IMR-90 (cell line): Measurements from ENCODE around the gene PIP5K1A. TPM values are rescaled to one million over a fixed set of nuclear protein-coding genes. Genes with fewer than 3 reads are reported as not detected.
"Not testable (repeated sequence)": the region's sequence is repeated elsewhere in the genome, so short reads cannot be mapped to it uniquely, and the experiment has no call there.

Source experiments
- ATAC-seq: fragments of 200-7000 bp; cut with Tn5 transposase; 2 replicates; pipeline ENCODE4 v1.9.1; 2020; ENCODE audit warnings: low read depth, mild to moderate bottlenecking, moderate library complexity
- BruUV-seq: library from RNA; stranded (reverse); fragments of 400-500 nt; replicated peaks from 2 replicates; lab custom pipeline; 2021; lab: Mats Ljungman, UMichigan
- CTCF ChIA-PET: fragments of 300-600 bp; formaldehyde crosslinking; extraction: SDS; loops from one replicate; lab custom pipeline; 2021; ENCODE audit warnings: antibody characterized with exemption; lab: Yijun Ruan, JAX
- POLR2A ChIA-PET: fragments of 300-600 bp; sonication (Branson Sonifier 250); formaldehyde crosslinking; loops from one replicate; lab custom pipeline; 2022; ENCODE audit warnings: antibody characterized with exemption; ENCODE audit not compliant: unreplicated experiment; lab: Charles Lee
- DNase-seq: peaks from one replicate; pipeline ENCODE4 v3.0.0; 2013
- H2AFZ ChIP-seq: replicated peaks from 2 replicates; pipeline ENCODE3; 2013; ENCODE audit warnings: low read length, mild to moderate bottlenecking; ENCODE audit not compliant: poor library complexity
- H2AK5ac ChIP-seq: 2 replicates; pipeline ENCODE4 v1.6.1; 2013; ENCODE audit warnings: low read depth, low read length, inconsistent platforms
- H2AK9ac ChIP-seq: replicated peaks from 2 replicates; pipeline ENCODE3; 2013; ENCODE audit warnings: mild to moderate bottlenecking, low read depth, low read length, moderate library complexity; ENCODE audit not compliant: poor library complexity
- H2BK120ac ChIP-seq: 2 replicates; pipeline ENCODE4 v1.6.1; 2013; ENCODE audit warnings: low read depth, low read length, inconsistent platforms
- H2BK15ac ChIP-seq: 3 replicates; pipeline ENCODE4 v1.6.1; 2013; ENCODE audit warnings: low read depth, low read length, inconsistent platforms
- H2BK20ac ChIP-seq: 2 replicates; pipeline ENCODE4 v1.6.1; 2013; ENCODE audit warnings: low read depth, mild to moderate bottlenecking, inconsistent platforms, low read length, moderate library complexity
- H2BK5ac ChIP-seq: 2 replicates; pipeline ENCODE4 v1.6.1; 2013; ENCODE audit warnings: mild to moderate bottlenecking, low read depth, low read length, inconsistent platforms; ENCODE audit not compliant: poor library complexity, severe bottlenecking
- H3K14ac ChIP-seq: replicated peaks from 2 replicates; pipeline ENCODE4 v1.6.1; 2013; ENCODE audit warnings: low read depth, low read length, inconsistent platforms
- H3K18ac ChIP-seq: 2 replicates; pipeline ENCODE4 v1.6.1; 2013; ENCODE audit warnings: low read depth, low read length, control low read depth
- H3K23ac ChIP-seq: 2 replicates; pipeline ENCODE4 v1.6.1; 2013; ENCODE audit warnings: low read depth, low read length, inconsistent platforms
- H3K27ac ChIP-seq: 2 replicates; pipeline ENCODE4 v1.5.1; 2013; ENCODE audit warnings: mild to moderate bottlenecking, control low read depth, low read length; ENCODE audit not compliant: insufficient read depth
- H3K27me3 ChIP-seq: 2 replicates; pipeline ENCODE4 v1.6.1; 2013; ENCODE audit warnings: low read length; ENCODE audit not compliant: control insufficient read depth, insufficient read depth
- H3K36me3 ChIP-seq: 2 replicates; pipeline ENCODE4 v1.6.1; 2013; ENCODE audit warnings: low read length, mixed read lengths; ENCODE audit not compliant: control insufficient read depth, insufficient read depth
- H3K4ac ChIP-seq: 2 replicates; pipeline ENCODE4 v1.6.1; 2013; ENCODE audit warnings: low read depth, low read length, inconsistent platforms
- H3K4me1 ChIP-seq: 2 replicates; pipeline ENCODE4 v1.6.1; 2013; ENCODE audit warnings: low read length, mixed read lengths; ENCODE audit not compliant: control insufficient read depth, insufficient read depth
- H3K4me2 ChIP-seq: 2 replicates; pipeline ENCODE4 v1.6.1; 2013; ENCODE audit warnings: low read depth, mild to moderate bottlenecking, control low read depth, low read length, moderate library complexity
- H3K4me3 ChIP-seq: 2 replicates; pipeline ENCODE4 v1.5.1; 2013; ENCODE audit warnings: low read depth, mild to moderate bottlenecking, control low read depth, low read length, moderate library complexity; ENCODE audit not compliant: insufficient read depth
- H3K56ac ChIP-seq: 2 replicates; pipeline ENCODE4 v1.6.1; 2013; ENCODE audit warnings: low read length, inconsistent platforms; ENCODE audit not compliant: insufficient read depth; ENCODE audit errors: extremely low read depth
- H3K79me1 ChIP-seq, 2 experiments: 2 replicates each; pipeline ENCODE4 v1.6.1; 2013; ENCODE audit warnings: low read length in 2 of 2, inconsistent platforms in 1 of 2, low read depth in 1 of 2
- H3K9ac ChIP-seq: 2 replicates; pipeline ENCODE4 v1.6.1; 2013; ENCODE audit warnings: low read depth, low read length, control low read depth
- H3K9me1 ChIP-seq: 2 replicates; pipeline ENCODE4 v1.6.1; 2013; ENCODE audit warnings: low read length, inconsistent platforms; ENCODE audit not compliant: insufficient read depth
- H3K9me3 ChIP-seq: 2 replicates; pipeline ENCODE4 v1.6.1; 2013; ENCODE audit warnings: low read length; ENCODE audit not compliant: control insufficient read depth, insufficient read depth
- H4K20me1 ChIP-seq: 2 replicates; pipeline ENCODE4 v1.6.1; 2013; ENCODE audit warnings: low read length, inconsistent platforms; ENCODE audit not compliant: insufficient read depth
- H4K5ac ChIP-seq: 2 replicates; pipeline ENCODE4 v1.6.1; 2013; ENCODE audit warnings: mild to moderate bottlenecking, low read depth, low read length, control low read depth
- H4K8ac ChIP-seq, 2 experiments: 2 replicates each; pipeline ENCODE4 v1.6.1; 2013; ENCODE audit warnings: low read depth in 2 of 2, low read length in 2 of 2, control low read depth in 1 of 2, inconsistent platforms in 1 of 2
- H4K91ac ChIP-seq: 2 replicates; pipeline ENCODE4 v1.6.1; 2013; ENCODE audit warnings: low read depth, low read length, inconsistent platforms; ENCODE audit not compliant: insufficient read depth
- CEBPB ChIP-seq: IDR thresholded peaks from 2 replicates; pipeline ENCODE4 v1.6.1; 2012; ENCODE audit warnings: low read depth, low read length, improper control_type of control experiment
- FOS ChIP-seq: fragments of 150-350 bp; IDR thresholded peaks from 2 replicates; pipeline ENCODE4 v1.6.1; 2016; ENCODE audit warnings: low read depth, low read length
- MAZ ChIP-seq: IDR thresholded peaks from 2 replicates; pipeline ENCODE4 v1.6.1; 2012; ENCODE audit warnings: low read depth, mild to moderate bottlenecking, low read length, improper control_type of control experiment, moderate library complexity, borderline replicate concordance
- WGBS, 2 experiments: methylation state at CpG; one replicate each; pipeline versions ENCODE4 v1.1.5 to v1.1.7; 2013; ENCODE audit warnings: missing lambda C conversion rate in 2 of 2; ENCODE audit not compliant: insufficient read length in 1 of 2; ENCODE audit errors: extremely low coverage in 2 of 2; 5-methylcytosine and 5-hydroxymethylcytosine counted together
- dilution Hi-C: fragments of 300-500 bp; cut with HindIII; formaldehyde crosslinking; loops from one replicate; pipeline ENCODE4 v1.14.3; 2018; ENCODE audit warnings: low sequenced_read_pairs; ENCODE audit not compliant: unreplicated experiment
- in situ Hi-C: fragments of 300-500 bp; cut with MboI; formaldehyde crosslinking; loops from 3 replicates; pipeline ENCODE4 v1.14.3; 2019; ENCODE audit warnings: low sequenced_read_pairs, inconsistent platforms, mixed read lengths
- intact Hi-C: fragments of 100-400 bp; cut with micrococcal nuclease; formaldehyde crosslinking; loops from 2 replicates; pipeline ENCODE4 v1.10.0; 2022
- polyA plus RNA-seq, 3 experiments: library from polyadenylated mRNA; depleted of rRNA; stranded (reverse); fragments of >200 nt; gene quantifications; 2 replicates each; pipeline ENCODE4 v1.2.3, GENCODE V29; 2012; ENCODE audit warnings: low replicate concordance in 1 of 3
- total RNA-seq: library from RNA; depleted of rRNA; stranded (reverse); fragments of >200 nt; gene quantifications from 2 replicates; pipeline ENCODE4 v1.2.3, GENCODE V29; 2012

Gene PIP5K1A
- total and polyA plus RNA-seq, 2 of the 4 experiments (the other 2 are of a cell fraction) = 59.1 to 105 TPM

DNA sequence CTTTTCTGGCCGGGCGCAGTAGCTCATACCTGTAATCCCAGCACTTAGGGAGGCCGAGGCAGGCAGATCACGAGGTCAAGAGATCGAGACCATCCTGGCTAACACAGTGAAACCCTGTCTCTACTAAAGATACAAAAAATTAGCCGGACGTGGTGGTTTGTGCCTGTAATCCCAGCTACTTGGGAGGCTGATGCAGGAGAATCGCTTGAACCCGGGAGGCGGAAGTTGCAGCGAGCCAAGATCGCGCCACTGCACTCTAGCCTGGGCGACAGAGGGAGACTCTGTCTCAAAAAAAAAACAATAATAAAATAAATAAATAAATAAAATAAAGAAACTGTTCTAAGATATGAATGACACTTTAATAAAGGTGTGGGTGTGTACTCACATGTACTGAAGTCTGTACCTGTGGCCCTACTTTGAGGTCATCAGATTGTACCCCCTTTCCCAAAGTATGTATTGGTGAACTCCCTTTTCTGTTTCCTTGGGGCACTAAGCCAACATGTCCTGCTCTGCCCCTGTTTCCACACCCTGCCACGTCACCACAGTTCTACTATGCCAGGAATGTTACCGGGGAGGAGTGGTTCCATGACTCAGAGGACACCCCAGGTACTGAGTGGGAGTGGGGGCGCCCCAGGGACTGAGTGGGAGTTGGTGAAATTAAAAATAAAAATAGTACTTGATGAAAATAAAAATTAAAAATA is 3.3 kb upstream of the PIP5K1A start:
- Histone ChIP-seq H2AK5ac (peak overlapping the region; percentile 87; the same call in 1 of the 2 replicates), H3K14ac (peak overlapping the region; percentile 46), H3K23ac (peak overlapping the region; percentile 26; the same call in 1 of the 2 replicates), H4K8ac (peak overlapping the region; percentile 71 to 96; a peak in 3 of 4 replicates), H3K18ac (peak overlapping the region; percentile 50; the same call in 1 of the 2 replicates), H2AK9ac (peak overlapping the region; percentile 48), H4K91ac (peak overlapping the region; percentile 80), H4K5ac (peak overlapping the region; percentile 35), H3K4ac (peak overlapping the region; percentile 74; the same call in 1 of the 2 replicates), H2AFZ (peak overlapping the region; percentile 72), H3K79me1 (peaks cover 7 to 20% of the 10 kb centered on the region in 2 experiments; a peak in 3 of 4 replicates), H2BK5ac (peak overlapping the region; percentile 86), H2BK15ac (peak overlapping the region; percentile 84; the same call in 1 of the 3 replicates), H2BK120ac (peak overlapping the region; percentile 75), H2BK20ac (peak overlapping the region; percentile 80; the same call in 1 of the 2 replicates)
- H3K36me3 ChIP-seq, H3K9ac ChIP-seq, H3K4me2 ChIP-seq, ATAC-seq, BruUV-seq, H3K27ac ChIP-seq, dilution Hi-C loops, H3K9me3 ChIP-seq, H4K20me1 ChIP-seq, H3K9me1 ChIP-seq, H3K56ac ChIP-seq, H3K4me1 ChIP-seq, H3K4me3 ChIP-seq, H3K27me3 ChIP-seq: not testable (repeated sequence)
- ChIA-PET POLR2A (interaction anchor here (0.6 kb wide), 1 partner anchor 95 kb away, joined by 6 read pairs; no protein-coding TSS in a partner anchor), CTCF (interaction anchor here (0.9 kb wide), 1 partner anchor 57 kb away, joined by 3 read pairs; no protein-coding TSS in a partner anchor)
- intact Hi-C loops (loop anchor here (5.0 kb wide), 2 partner anchors 147 to 542 kb away; no protein-coding TSS in a partner anchor), in situ Hi-C loops (loop anchor here (5.0 to 10.0 kb wide), 2 partner anchors 57 to 210 kb away; partner anchors contain the start of gene PSMD4)
- TF ChIP-seq CEBPB (peak; percentile 71), FOS (peak; percentile 39; the same call in 1 of the 2 replicates), MAZ (peak; percentile 38; the same call in 1 of the 2 replicates)
- peak; percentile 79 for DNase-seq
- 78% methylated on average over 4 of the region's 17 CpGs; no CpG with 5 or more reads in 1 of the 2 experiments for WGBS, 2 experiments
